OCI-LY7 (cell line): Measurements from ENCODE around the gene TLE3. TPM values are rescaled to one million over a fixed set of nuclear protein-coding genes. Genes with fewer than 3 reads are reported as not detected.

Experiments used
- BruUV-seq: library from RNA; stranded (reverse); fragments of 400-500 nt; replicated peaks from 2 replicates; lab custom pipeline; 2021; lab: Mats Ljungman, UMichigan
- CTCF ChIA-PET: fragments of 300-600 bp; sonication (Branson Sonifier 250); formaldehyde crosslinking; loops from one replicate; lab custom pipeline; 2022; ENCODE audit warnings: antibody characterized with exemption; ENCODE audit not compliant: unreplicated experiment; lab: Charles Lee
- POLR2A ChIA-PET: fragments of 300-600 bp; sonication (Branson Sonifier 250); formaldehyde crosslinking; loops from one replicate; lab custom pipeline; 2022; ENCODE audit warnings: antibody characterized with exemption; lab: Charles Lee
- DNase-seq: peaks from one replicate; pipeline ENCODE4 v3.0.0-alpha.2; 2015; ENCODE audit warnings: low spot score
- H2AFZ ChIP-seq: fragments of 200-600 bp; sonication (generic), shearing (Covaris generic); 2 replicates; pipeline ENCODE4 v1.6.1; 2014; ENCODE audit warnings: mild to moderate bottlenecking, antibody characterized with exemption, low read length, moderate library complexity
- H3K27ac ChIP-seq: fragments of 200-600 bp; sonication (generic); 2 replicates; pipeline ENCODE4 v1.5.1; 2014; ENCODE audit warnings: mixed run types, low read depth, mild to moderate bottlenecking, moderate library complexity, low read length, inconsistent platforms; ENCODE audit not compliant: poor library complexity, severe bottlenecking
- H3K36me3 ChIP-seq: fragments of 200-600 bp; sonication (generic); 2 replicates; pipeline ENCODE4 v1.6.1; 2014; ENCODE audit warnings: mild to moderate bottlenecking, antibody characterized with exemption, low read length, moderate library complexity, mixed read lengths; ENCODE audit not compliant: insufficient read depth
- H3K4me1 ChIP-seq: fragments of 200-600 bp; sonication (generic); 2 replicates; pipeline ENCODE4 v1.5.1; 2014; ENCODE audit warnings: mild to moderate bottlenecking, low read length; ENCODE audit not compliant: insufficient read depth, poor library complexity, severe bottlenecking
- H3K4me2 ChIP-seq: fragments of 200-600 bp; sonication (generic); 2 replicates; pipeline ENCODE4 v1.6.1; 2014; ENCODE audit warnings: mild to moderate bottlenecking, low read length
- H3K4me3 ChIP-seq: fragments of 200-600 bp; sonication (generic); 2 replicates; pipeline ENCODE4 v1.5.1; 2014; ENCODE audit warnings: mild to moderate bottlenecking, low read depth, low read length; ENCODE audit not compliant: poor library complexity, severe bottlenecking
- H3K79me2 ChIP-seq: fragments of 200-600 bp; sonication (generic); 2 replicates; pipeline ENCODE4 v1.6.1; 2016; ENCODE audit warnings: low read depth, mild to moderate bottlenecking, low read length, moderate library complexity, mixed read lengths; ENCODE audit not compliant: insufficient read depth
- H3K9me2 ChIP-seq: fragments of 200-600 bp; sonication (generic); 2 replicates; pipeline ENCODE4 v1.6.1; 2016; ENCODE audit warnings: mild to moderate bottlenecking, low read length, mixed read lengths; ENCODE audit not compliant: insufficient read depth
- H3K9me3 ChIP-seq: fragments of 200-600 bp; sonication (generic); 2 replicates; pipeline ENCODE4 v1.6.1; 2014; ENCODE audit warnings: mild to moderate bottlenecking, mixed run types, low read length, mixed read lengths
- H4K20me1 ChIP-seq: fragments of 200-600 bp; sonication (generic); 2 replicates; pipeline ENCODE4 v1.6.1; 2014; ENCODE audit warnings: mild to moderate bottlenecking, antibody characterized with exemption, low read length, moderate library complexity, mixed read lengths; ENCODE audit not compliant: insufficient read depth
- EZH2phosphoT487 ChIP-seq: fragments of 200-600 bp; sonication (generic); IDR thresholded peaks from 2 replicates; pipeline ENCODE4 v1.6.1; 2018; ENCODE audit warnings: low read depth, borderline replicate concordance, mild to moderate bottlenecking, mixed run types, antibody characterized with exemption, low read length, moderate library complexity, mixed read lengths
- intact Hi-C: fragments of 100-400 bp; cut with micrococcal nuclease; formaldehyde crosslinking; loops from one replicate; pipeline ENCODE4 v1.10.0; 2022; ENCODE audit not compliant: unreplicated experiment
- total RNA-seq, 2 experiments: library from RNA; depleted of rRNA in 1 of 2; stranded (reverse); fragments of >200 nt in 1 of 2; shearing (Covaris generic) in 1 of 2; gene quantifications; 2 replicates each; pipeline ENCODE4 v1.2.3, GENCODE V29; 2014 to 2022
- TF ChIP-seq, protein P1 (sequence below): fragments of 200-600 bp; sonication (generic); conservative IDR thresholded peaks from 2 replicates; pipeline ENCODE4 v1.5.1; 2014; ENCODE audit warnings: mild to moderate bottlenecking, antibody characterized with exemption, low read length, moderate library complexity, mixed read lengths

TLE3 gene
- total RNA-seq, 2 experiments from 2014 or later, result 31.9 to 37.9 TPM

- Histone ChIP-seq H3K4me2 (0 out of 2 replicates have a peak overlapping the region, but pooled peaks have one; percentile 5), H3K79me2 (no peaks in the 10 kb centered on the region), H3K9me2 (no peaks in the 10 kb centered on the region), H4K20me1 (no peaks in the 10 kb centered on the region), H3K36me3 (no peaks in the 10 kb centered on the region), H3K9me3 (no peaks in the 10 kb centered on the region), H2AFZ (no peak overlapping the region), H3K27ac (no peak overlapping the region), H3K4me1 (no peaks in the 10 kb centered on the region), H3K4me3 (no peak overlapping the region)
- DNase-seq, result no peak
- TF ChIP-seq, protein P1, sequence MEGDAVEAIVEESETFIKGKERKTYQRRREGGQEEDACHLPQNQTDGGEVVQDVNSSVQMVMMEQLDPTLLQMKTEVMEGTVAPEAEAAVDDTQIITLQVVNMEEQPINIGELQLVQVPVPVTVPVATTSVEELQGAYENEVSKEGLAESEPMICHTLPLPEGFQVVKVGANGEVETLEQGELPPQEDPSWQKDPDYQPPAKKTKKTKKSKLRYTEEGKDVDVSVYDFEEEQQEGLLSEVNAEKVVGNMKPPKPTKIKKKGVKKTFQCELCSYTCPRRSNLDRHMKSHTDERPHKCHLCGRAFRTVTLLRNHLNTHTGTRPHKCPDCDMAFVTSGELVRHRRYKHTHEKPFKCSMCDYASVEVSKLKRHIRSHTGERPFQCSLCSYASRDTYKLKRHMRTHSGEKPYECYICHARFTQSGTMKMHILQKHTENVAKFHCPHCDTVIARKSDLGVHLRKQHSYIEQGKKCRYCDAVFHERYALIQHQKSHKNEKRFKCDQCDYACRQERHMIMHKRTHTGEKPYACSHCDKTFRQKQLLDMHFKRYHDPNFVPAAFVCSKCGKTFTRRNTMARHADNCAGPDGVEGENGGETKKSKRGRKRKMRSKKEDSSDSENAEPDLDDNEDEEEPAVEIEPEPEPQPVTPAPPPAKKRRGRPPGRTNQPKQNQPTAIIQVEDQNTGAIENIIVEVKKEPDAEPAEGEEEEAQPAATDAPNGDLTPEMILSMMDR, result no peak
- no peak for TF ChIP-seq EZH2phosphoT487
- intact Hi-C loops, result no loop called here
- no TSS peak for BruUV-seq
- ChIA-PET CTCF (interaction anchor here (0.9 kb wide), 1 partner anchor 284 kb away, joined by 3 read pairs; no protein-coding TSS in a partner anchor), POLR2A (interaction anchor here (0.6 kb wide), 1 partner anchor 78 kb away, joined by 3 read pairs; no protein-coding TSS in a partner anchor)
Observed at GRCh38 chr15:70141376-70142071, 43.8 kb upstream of the TLE3 start.

DNA sequence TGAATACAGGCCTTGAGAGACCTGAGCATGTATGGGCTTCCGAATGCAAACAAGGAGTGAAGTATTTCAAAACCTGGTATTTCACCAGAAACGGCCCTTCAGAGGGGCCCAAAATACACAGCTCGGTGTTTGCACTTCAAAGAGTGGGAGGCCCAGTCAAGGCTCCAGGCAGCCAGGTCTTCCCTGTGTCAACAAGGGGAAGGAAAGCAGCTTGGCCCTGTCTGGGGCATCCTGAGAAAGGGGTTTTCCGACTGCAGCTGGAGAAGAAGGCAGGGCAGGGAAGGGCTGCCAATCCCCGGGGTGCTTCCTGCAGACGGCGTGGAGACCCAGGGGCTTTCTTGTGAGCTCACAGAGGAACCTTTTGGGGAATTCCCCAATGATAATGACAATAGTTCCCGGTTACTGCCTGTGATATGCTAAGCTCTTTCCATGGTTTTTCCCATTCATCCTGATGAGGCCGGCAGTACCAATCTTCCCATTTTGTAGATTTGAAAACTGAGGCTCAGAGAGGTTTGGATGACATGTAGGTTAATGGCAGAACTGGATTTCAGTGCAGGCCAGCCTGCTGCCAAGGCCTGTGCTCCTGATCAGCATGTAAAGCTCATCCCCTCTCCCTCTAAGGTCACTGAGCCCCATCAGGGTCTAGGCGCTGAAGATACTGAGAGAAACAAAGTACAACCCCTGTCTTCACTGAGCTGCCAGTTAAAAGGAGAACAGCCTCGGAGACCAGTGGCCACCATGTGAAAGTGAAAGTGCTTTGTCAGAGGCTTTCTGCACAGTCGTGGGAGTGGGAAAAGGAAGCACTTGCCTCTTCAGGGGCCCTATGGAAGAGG is 43.0 kb upstream of the TLE3 start:
- no TSS peak for BruUV-seq
- H2AFZ ChIP-seq, result no peak overlapping the region
- no peaks in the 10 kb centered on the region for H4K20me1 ChIP-seq
- H3K4me2 ChIP-seq, result 0 out of 2 replicates have a peak overlapping the region, but pooled peaks have one; percentile 5
- H3K9me2 ChIP-seq, result no peaks in the 10 kb centered on the region
- intact Hi-C loops, result no loop called here
- no peaks in the 10 kb centered on the region for H3K79me2 ChIP-seq
- ChIA-PET POLR2A (no interaction called here), CTCF (interaction anchor here (0.9 kb wide), 1 partner anchor 284 kb away, joined by 3 read pairs; no protein-coding TSS in a partner anchor)
- H3K4me3 ChIP-seq, result no peak overlapping the region
- TF ChIP-seq, protein P1, result no peak
- TF ChIP-seq EZH2phosphoT487, result no peak
- no peaks in the 10 kb centered on the region for H3K4me1 ChIP-seq
- H3K9me3 ChIP-seq, result no peaks in the 10 kb centered on the region
- DNase-seq, result no peak
- H3K36me3 ChIP-seq, result no peaks in the 10 kb centered on the region
- no peak overlapping the region for H3K27ac ChIP-seq
